NOMO-1 (cell line): Measurements from ENCODE around the gene SSBP3.

Experiments
- DNase-seq, 2 experiments: peaks; one replicate each; lab custom pipeline; 2025; ENCODE audit not compliant: unreplicated experiment in 2 of 2; lab: John Stamatoyannopoulos, UW

SSBP3 gene

DNA sequence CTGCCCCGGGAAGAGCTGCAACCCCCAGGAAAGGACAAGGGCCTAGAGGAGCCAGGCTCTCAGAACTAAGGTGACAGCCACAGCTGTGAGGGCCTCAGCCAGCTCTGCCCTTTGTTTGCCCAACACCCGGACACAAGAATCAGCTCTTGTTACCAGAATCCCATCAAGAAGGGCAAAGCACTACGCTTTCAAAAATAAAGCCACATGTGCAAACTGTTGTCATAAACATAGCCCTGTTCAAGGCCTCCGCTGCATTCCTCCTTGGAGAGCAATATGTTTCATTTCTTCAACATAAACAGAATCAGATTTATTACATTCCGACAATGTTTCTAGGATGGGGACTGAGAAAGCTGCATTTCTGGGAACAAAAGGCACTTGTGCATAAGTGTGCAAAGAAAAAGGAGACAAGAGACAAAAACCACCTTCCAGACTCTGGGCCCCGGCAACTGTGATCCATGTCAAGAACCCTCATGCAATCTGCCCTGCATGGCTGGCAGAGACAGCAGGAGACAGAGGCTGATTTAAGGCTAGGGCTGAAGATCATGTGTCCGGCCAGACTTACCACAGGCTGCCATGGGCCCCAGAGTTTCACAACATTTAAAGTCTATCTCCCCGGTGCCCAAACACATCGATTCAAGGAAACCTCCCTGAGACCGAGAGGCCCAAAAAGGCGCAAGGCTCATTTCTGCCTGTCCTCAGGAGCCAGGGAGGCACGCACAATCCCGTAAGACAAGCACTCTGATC is 71.0 kb downstream of the SSBP3 start:
- DNase-seq: peak; percentile 85 to 91

GRCh38 chr1:54332781-54333585 is 73.2 kb downstream of the SSBP3 start:
- no peak for DNase-seq

GRCh38 chr1:54331843-54332463 is 74.2 kb downstream of the SSBP3 start:
- DNase-seq: no peak

DNA sequence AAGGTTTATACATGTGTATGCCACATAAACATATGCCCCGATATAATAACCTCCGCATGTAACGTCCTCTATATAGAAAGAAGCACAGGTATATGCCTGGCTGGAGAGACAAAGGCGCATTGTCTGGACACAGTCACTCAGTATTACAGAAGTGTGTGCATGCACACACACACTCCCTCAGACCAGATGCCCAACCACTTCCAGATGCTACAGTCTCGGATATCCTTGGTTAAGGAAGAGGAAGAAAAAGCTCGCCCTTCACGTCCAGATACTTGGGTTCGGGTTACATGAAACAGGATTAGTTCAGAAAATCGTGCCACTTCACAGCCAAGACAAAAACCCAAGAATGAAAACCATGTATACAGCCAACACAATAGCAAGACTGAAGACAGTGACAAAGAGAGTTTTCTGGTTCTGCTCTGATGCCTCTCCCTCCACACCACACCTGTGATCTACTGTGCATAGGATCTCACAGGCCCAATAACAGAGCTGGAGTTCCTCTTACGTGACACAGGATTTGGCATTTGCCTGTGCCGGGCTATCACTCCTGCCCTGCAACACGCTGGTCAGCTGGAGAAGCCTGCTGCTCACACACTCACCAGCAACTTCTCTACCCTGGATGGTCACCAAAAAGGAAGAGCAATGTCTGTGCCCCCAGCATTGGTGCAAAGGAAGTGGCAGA is 75.0 kb downstream of the SSBP3 start:
- no peak for DNase-seq

GRCh38 chr1:54329312-54330003 is 76.7 kb downstream of the SSBP3 start:
- DNase-seq: no peak

- DNase-seq: peak in 1 of 2 experiments; percentile 19
These were observed 78.0 kb downstream of the SSBP3 start for GRCh38 chr1:54328066-54328636.

DNA sequence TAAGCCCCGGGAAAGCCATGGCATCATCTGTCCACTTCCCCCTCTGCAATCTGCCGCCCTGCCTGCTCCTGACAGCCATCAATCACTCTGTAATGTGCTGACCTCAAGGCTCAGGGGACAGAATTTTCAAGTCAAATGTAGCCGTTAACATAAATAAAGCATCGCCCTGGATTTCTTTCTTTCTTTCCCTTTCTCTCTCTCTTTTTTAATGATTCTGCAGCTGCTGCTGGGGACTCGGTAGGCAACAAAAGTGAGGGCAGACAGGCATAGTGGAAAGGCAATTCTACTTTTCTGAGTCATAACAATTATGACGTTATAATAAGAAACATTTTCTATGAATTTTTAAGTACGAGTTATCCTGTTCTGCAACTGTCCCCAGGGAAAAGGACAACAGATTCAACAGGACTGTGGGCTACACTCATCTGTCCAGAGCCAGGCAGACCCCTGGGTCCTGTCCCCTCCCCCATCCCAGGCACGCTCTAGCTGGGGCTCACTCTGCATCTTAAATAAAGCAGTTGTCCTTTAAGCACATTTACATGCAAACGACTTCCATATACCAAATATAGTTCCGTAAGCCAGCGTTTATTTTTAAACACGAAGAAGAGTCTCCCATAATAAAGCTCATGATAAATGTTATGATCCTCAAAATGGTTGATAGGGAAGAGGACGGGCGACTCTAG is 78.7 kb downstream of the SSBP3 start:
- DNase-seq: no peak

GRCh38 chr1:54326543-54327385 is 79.4 kb downstream of the SSBP3 start:
- DNase-seq: no peak

GRCh38 chr1:54325703-54326461 is 80.3 kb downstream of the SSBP3 start:
- no peak for DNase-seq

DNA sequence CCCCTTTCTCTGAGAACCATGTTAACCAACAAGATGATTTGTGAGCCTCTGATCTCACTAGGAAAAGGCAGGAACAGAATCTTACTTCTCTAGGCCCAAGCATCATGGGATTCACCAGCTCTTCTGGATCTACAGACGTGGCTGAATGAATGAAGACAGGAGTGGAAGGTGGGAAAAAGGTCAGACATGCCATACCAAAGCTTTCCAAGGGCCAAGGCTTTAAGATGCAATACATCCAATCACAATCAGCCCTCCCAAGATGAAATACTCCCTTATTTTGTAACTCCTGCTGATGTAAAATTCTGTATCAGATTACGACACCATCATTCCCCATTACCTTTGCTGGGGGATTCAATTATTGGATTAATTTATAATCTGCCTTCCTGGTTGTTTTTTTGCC is 80.9 kb downstream of the SSBP3 start:
- DNase-seq: no peak

GRCh38 chr1:54324251-54325140 is 81.7 kb downstream of the SSBP3 start:
- no peak for DNase-seq

DNA sequence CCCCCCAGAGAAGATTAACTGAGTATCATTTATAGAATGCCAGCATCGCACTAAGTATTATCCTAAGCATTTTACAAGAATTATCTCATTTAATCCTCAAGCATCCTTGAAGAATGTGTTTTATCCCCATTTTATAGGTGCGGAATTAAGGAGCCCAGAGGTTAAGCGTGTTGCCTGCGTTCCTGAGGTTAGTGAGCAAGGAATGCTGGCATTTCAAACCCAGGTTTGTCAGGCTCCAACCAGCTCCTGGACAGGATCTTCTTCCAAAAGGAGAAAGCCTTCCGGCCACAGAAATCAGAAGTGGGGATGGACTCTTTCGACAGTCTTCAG is 82.3 kb downstream of the SSBP3 start:
- no peak for DNase-seq

GRCh38 chr1:54323324-54323739 is 82.9 kb downstream of the SSBP3 start:
- no peak for DNase-seq

- no peak for DNase-seq
These were observed 87.9 kb downstream of the SSBP3 start for GRCh38 chr1:54318246-54318814.

DNA sequence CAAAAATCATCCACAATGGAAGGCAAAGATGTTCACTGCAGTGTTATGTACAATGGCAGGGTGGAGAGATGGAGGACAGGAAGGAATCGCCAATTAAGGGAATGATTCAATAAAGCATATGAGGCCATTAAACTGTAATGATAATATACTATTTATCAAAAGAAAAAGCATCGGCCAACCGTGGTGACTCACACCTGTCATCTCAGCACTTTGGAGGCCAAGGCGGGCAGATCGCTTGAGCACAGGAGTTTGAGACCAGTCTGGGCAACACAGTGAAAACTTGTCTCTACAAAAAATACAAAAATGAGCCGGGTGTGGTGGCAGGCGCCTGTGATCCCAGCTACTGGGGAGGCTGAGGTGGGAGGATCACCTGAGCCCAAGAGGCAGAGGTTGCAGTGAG is 89.1 kb downstream of the SSBP3 start:
- DNase-seq: no peak

- no peak for DNase-seq
These were observed 91.1 kb downstream of the SSBP3 start for GRCh38 chr1:54315099-54315498.

DNA sequence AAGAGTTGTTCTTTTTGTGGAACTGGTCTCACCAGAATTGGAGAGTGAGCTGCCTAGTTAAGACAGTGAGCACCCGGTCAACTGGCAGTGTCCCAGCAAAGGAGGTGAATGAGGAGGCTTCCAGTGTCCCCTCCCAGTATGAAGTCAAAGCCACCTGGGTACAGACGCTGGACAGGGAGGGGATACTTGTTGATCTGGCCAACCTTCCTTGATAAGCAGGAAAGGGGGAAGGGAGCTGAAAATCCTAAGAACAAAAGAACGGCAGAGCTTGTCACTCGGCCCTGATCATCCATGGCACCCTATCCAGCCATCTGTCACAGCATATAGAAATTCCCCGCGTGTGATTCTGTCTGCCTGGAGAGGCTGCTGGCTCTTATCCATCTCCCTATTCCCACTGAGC is 91.5 kb downstream of the SSBP3 start:
- DNase-seq: no peak
